ENCODE results near the gene CENPU. TPM values are rescaled to one million over a fixed set of nuclear protein-coding genes. Genes with fewer than 3 reads are reported as not detected.
A peak's percentile ranks its signal among the peaks of the same experiment; 100 is the strongest.

CENPU gene
- total RNA-seq, 2 donors from 2014 or later: 2.6 to 15.5 TPM

DNA sequence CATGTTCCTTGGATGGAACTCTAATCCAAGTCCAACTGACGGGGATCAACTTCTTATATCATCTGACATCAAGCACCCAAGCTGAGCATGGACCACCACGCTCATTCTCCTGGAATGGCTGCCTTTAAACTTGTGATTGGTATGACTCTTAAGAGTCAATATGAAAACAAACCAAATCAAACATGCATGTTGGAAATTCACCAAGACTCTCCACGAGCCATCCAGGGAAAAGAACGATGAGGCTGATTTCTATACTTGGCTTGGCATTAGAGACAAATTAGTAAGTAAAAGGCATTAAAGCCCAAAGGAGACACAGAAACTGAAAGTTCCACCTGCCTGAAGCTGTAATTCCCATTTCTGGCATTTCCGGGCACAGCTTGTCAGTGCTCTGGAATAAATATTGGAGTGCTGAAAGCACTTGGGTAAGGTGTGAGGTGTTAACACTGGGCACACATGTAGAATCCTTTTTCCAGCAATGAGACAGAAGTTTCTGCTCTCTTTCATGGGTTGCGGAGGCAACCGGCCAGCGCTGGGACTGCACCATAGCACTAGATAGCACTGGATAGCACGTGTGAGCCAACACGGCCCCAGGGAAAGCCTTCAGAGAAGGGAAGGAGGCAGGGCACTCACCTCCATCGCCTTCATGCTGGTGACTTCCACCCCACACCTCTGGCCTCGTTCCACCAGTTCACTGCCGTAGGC lies 42.1 kb upstream of the CENPU start:
- peak; percentile 23 for DNase-seq (ENCODE audit: low spot score)
- no peak overlapping the region for H3K4me3 ChIP-seq
- H3K27ac ChIP-seq: peak overlapping the region; percentile 51 to 74
- no peaks in the 10 kb centered on the region for H3K36me3 ChIP-seq
- TF ChIP-seq POLR2A (IDR thresholded peaks at IDR 0.05): no peak
- TF ChIP-seq POLR2AphosphoS5 (IDR thresholded peaks at IDR 0.05): peak; percentile 58
- TF ChIP-seq, protein P1, sequence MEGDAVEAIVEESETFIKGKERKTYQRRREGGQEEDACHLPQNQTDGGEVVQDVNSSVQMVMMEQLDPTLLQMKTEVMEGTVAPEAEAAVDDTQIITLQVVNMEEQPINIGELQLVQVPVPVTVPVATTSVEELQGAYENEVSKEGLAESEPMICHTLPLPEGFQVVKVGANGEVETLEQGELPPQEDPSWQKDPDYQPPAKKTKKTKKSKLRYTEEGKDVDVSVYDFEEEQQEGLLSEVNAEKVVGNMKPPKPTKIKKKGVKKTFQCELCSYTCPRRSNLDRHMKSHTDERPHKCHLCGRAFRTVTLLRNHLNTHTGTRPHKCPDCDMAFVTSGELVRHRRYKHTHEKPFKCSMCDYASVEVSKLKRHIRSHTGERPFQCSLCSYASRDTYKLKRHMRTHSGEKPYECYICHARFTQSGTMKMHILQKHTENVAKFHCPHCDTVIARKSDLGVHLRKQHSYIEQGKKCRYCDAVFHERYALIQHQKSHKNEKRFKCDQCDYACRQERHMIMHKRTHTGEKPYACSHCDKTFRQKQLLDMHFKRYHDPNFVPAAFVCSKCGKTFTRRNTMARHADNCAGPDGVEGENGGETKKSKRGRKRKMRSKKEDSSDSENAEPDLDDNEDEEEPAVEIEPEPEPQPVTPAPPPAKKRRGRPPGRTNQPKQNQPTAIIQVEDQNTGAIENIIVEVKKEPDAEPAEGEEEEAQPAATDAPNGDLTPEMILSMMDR (IDR thresholded peaks at IDR 0.05): no peak
- 68% methylated on average over 13 of the region's 13 CpGs for WGBS
- H3K27me3 ChIP-seq (replicated peaks; ENCODE audit: insufficient read depth): no peaks in the 10 kb centered on the region
- intact Hi-C loops (cut with DNase I): no loop called here
- peaks cover 6% of the 10 kb centered on the region for H3K4me1 ChIP-seq (replicated peaks)
- no peaks in the 10 kb centered on the region for H3K9me3 ChIP-seq

DNA sequence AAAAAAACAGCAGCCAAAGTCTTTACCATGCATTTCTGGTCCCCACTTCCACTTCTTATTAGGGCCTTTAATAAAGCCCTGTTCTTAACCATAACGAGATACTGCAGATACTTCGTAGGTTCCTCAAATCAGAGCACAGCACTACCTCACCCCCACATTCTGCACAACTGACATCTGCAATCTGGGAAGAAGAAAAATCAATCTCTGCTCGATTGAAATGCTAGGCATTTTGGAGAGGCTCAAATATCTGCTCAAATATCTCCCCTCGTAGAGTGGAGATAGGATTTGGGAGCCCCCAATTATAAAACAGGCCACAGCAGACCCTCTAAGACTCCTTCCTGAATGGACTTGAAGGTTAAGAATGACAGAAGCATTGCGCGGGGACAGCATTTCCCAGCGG lies 40.3 kb upstream of the CENPU start:
- no peaks in the 10 kb centered on the region for H3K9me3 ChIP-seq
- WGBS: 93% methylated on average over 7 of the region's 7 CpGs
- no peaks in the 10 kb centered on the region for H3K27me3 ChIP-seq (replicated peaks; ENCODE audit: insufficient read depth)
- H3K4me1 ChIP-seq (replicated peaks): peaks cover 6% of the 10 kb centered on the region
- intact Hi-C loops (cut with DNase I): no loop called here
- no peak for TF ChIP-seq POLR2AphosphoS5 (IDR thresholded peaks at IDR 0.05)
- no peak for TF ChIP-seq POLR2A (IDR thresholded peaks at IDR 0.05)
- TF ChIP-seq, protein P1 (IDR thresholded peaks at IDR 0.05): no peak
- no peak for DNase-seq (ENCODE audit: low spot score)
- no peaks in the 10 kb centered on the region for H3K36me3 ChIP-seq
- no peak overlapping the region for H3K27ac ChIP-seq
- no peak overlapping the region for H3K4me3 ChIP-seq

DNA sequence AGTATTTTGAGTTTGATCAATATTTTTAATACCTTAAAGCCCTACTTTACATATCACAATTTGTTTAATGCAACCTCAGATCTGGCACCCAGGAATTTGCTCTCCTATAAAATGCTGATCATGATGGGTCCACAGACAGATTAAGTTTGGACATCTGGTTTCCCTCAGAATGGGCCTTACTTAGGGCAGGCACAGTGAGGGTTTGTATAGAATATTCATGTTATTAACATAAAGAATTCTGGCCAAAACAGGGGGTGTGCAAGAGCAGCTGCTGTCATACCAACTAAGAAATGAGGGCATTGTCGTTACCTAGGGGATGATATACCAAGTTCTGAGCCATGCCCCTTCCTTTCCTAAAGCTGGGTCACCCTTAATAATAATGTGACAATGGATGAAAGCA lies 37.5 kb upstream of the CENPU start:
- Histone ChIP-seq H3K4me3 (no peak overlapping the region), H3K27me3 (replicated peaks; ENCODE audit: insufficient read depth) (no peaks in the 10 kb centered on the region), H3K27ac (no peak overlapping the region), H3K4me1 (replicated peaks) (peaks cover 3% of the 10 kb centered on the region), H3K9me3 (no peaks in the 10 kb centered on the region), H3K36me3 (peaks cover 4 to 8% of the 10 kb centered on the region in 2 donors)
- DNase-seq (ENCODE audit: low spot score): no peak
- TF ChIP-seq POLR2A (IDR thresholded peaks at IDR 0.05) (no peak), POLR2AphosphoS5 (IDR thresholded peaks at IDR 0.05) (no peak)
- TF ChIP-seq, protein P1 (IDR thresholded peaks at IDR 0.05): no peak
- WGBS: 73% methylated on average over 1 of the region's 1 CpG
- intact Hi-C loops (cut with DNase I): no loop called here

DNA sequence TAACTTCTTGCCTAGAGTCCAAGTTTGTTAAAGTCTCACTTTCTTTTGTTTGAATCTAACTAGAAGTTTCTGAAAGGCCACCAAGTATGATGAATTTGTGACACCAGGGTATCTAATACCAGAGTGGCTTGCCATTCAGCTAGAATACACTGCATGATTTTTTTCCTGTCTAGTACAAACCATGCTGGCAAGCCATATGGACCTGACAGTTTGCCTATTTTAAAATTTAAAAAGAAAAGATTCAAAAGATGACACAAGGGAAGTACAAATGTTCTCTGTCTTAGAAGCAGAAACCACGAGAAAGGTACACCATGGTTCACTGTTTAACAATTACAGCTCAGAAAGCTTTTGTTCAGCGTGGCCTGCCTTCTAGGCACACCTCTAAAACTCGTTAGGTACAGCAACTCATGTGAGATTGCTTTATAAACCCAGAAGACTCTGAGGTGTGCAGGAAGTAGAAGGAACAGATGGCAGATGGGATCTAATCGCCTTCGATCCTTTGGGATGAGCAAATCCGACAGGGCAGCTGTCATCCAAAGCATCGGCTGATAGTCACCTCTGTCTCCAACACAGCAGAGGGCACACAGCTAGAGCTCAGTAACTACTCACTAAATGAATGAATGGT lies 35.4 kb upstream of the CENPU start:
- no peak overlapping the region for H3K27ac ChIP-seq
- no peaks in the 10 kb centered on the region for H3K4me1 ChIP-seq (replicated peaks)
- TF ChIP-seq POLR2A (IDR thresholded peaks at IDR 0.05): no peak
- TF ChIP-seq, protein P1 (IDR thresholded peaks at IDR 0.05): no peak
- H3K36me3 ChIP-seq: peaks cover 9 to 11% of the 10 kb centered on the region in 2 donors
- DNase-seq (ENCODE audit: low spot score): no peak
- no peaks in the 10 kb centered on the region for H3K9me3 ChIP-seq
- intact Hi-C loops (cut with DNase I): no loop called here
- H3K27me3 ChIP-seq (replicated peaks; ENCODE audit: insufficient read depth): no peaks in the 10 kb centered on the region
- no peak overlapping the region for H3K4me3 ChIP-seq
- WGBS: 88% methylated on average over 7 of the region's 7 CpGs

DNA sequence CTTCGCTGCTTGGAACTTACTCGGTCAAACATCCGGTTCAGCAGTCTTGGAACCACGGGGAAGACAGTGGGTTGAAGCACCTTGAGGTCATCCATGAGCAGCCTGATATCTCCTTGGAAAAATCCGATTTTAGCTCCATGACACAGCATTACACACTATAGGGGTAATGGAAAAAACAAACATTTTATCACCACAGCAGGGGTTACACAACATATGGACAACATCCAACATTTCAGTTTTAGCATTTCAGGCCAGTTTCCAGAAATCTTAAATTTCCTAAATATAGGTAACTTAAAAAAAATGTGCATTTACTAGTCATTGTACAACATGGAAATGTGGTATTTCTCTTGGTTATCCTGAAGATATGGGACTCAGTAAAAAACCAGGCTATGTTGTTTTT lies 34.4 kb upstream of the CENPU start:
- Histone ChIP-seq H3K36me3 (peaks cover 9 to 11% of the 10 kb centered on the region in 2 donors), H3K9me3 (no peaks in the 10 kb centered on the region), H3K27ac (no peak overlapping the region), H3K4me3 (no peak overlapping the region), H3K27me3 (replicated peaks; ENCODE audit: insufficient read depth) (no peaks in the 10 kb centered on the region), H3K4me1 (replicated peaks) (no peaks in the 10 kb centered on the region)
- 94% methylated on average over 5 of the region's 5 CpGs for WGBS
- DNase-seq (ENCODE audit: low spot score): no peak
- TF ChIP-seq POLR2A (IDR thresholded peaks at IDR 0.05) (no peak), POLR2AphosphoS5 (IDR thresholded peaks at IDR 0.05) (no peak)
- TF ChIP-seq, protein P1 (IDR thresholded peaks at IDR 0.05): no peak
- intact Hi-C loops (cut with DNase I): no loop called here
